NCI-H146 treated with DMSO at 0.1 percent for 48 hours (cell line): ENCODE data around the gene SPOUT1.
"Not testable (repeated sequence)": the region's sequence is repeated elsewhere in the genome, so short reads cannot be mapped to it uniquely, and the experiment has no call there.

Experiments used
- DNase-seq: peaks from one replicate; lab custom pipeline; 2025; ENCODE audit not compliant: unreplicated experiment; lab: John Stamatoyannopoulos, UW

The SPOUT1 gene

DNA sequence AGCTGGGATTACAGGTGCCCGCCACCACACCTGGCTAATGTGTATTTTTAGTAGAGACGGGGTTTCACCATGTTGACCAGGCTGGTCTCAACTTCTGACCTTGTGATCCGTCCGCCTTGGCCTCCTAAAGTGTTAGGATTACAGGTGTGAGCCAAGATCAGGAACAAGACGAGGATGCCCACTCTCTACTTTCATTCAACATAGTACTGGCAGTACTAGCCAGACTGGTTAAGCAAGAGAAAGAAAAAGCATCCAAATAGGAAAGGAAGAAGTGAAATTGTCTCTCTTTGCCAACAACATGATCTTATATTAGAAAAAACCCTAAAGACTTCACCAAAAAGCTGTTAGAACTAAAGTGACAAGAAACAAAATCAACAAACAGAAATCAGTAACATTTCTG, 18.7 kb downstream of the SPOUT1 start:
- no peak for DNase-seq

DNA sequence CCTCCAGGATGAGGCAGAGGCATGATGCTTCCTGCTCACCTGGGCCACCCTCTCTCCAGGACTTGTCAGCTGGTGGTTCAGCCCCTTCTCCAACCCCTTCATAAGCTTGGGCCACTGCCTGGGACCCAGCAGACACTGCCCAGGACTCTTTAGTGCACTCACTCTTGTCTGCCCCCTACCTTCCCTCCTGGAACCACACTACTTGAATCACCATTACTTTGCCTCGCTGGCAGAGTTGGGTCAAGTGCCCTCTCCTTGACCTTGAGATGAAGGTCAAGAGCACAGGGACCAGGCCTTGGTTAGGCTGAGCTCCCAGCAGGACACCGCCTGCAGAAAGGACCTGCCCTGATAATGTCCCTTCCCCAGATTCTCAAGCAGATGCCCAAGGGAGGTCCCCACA, 19.8 kb downstream of the SPOUT1 start:
- DNase-seq, result no peak

DNA sequence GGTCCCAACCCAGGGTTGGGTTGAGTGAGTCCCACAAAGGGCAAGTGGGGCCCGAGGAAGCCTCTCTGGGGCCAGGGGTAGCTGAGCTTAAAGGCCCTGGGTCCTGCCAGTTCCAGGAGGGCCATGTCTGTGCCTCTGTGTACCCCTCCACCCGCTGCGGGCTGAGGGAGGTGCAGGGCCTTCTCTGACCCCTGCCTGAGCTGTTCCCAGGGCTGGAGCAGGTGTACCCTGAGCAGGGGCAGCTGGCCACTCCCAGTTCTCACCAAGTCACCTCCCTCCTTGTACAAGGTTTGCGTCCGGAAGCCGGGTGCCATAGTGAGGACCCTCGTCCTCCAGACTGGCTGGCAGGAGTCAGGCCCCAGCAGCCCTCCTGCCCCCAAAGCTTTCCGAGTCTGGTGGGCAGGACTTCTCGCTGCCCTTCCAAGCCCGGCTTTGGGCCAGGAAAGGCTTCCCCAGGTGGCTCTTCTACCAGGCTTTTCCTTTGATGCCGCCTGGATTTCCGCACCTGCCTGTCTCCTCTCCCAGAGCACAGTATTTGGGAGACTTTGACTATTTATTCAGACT, 20.5 kb downstream of the SPOUT1 start:
- no peak for DNase-seq

- DNase-seq, result no peak
These were observed 21.1 kb downstream of the SPOUT1 start for GRCh38 chr9:128808543-128808942.

DNA sequence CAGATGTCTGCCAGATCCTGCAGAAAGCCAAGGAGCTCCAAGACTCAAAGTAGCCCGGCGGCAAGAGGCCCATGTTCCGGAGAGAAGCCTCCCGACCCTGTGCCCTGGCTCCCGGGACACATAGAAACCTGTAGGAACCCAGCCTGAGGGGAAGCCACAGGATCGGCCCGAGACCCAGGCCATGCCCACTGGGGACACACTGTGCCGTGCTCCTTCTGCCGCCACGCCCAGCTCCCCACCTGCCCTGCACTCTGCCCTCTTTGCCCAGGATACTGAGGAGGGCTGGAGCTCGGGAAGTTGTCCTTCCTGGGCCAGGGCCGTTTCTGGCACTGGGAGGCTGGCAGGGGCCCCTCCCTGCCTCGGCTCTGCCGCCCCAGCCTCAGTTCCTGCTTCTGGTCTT, 21.8 kb downstream of the SPOUT1 start:
- DNase-seq, result no peak

DNA sequence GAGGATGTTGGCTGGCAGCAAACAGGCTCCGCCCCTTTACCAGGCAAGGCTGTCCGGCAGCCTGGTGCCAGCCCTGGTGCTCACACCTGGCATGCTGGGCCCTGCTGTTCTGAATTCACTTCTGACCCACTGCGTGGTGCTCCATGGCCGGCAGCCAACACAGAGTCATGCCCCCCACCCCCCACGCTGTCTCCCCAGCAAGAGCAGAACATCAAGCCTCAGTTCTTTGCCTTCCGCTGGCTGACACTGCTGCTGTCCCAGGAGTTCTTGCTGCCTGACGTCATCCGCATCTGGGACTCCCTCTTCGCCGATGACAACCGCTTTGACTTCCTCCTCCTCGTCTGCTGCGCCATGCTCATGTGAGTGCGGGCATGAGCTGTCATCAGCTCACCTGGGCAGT, 23.9 kb downstream of the SPOUT1 start:
- DNase-seq, result no peak

DNA sequence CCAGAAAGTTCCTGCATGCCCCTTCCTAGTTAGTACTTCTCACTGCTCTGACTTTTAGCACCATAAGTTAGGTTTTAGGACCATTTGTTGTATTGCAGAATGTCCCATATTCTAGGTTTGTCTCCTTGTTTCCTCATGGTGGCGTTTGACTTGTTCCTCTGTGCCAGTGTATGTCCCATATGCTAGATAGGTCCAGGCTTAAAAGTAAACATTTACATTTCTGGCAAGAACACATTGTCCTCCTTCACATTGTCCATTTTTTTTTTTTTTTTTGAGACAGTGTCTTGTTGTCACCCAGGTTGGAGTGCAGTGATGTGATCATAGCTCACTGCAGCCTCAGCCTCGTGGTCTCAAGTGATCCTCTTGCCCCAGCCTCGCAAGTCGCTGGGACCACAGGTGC, 27.1 kb downstream of the SPOUT1 start:
- no peak for DNase-seq

GRCh38 chr9:128800061-128800460, 29.5 kb downstream of the SPOUT1 start:
- no peak for DNase-seq

- DNase-seq, result no peak
These were observed 30.7 kb downstream of the SPOUT1 start for GRCh38 chr9:128798896-128799295.

DNA sequence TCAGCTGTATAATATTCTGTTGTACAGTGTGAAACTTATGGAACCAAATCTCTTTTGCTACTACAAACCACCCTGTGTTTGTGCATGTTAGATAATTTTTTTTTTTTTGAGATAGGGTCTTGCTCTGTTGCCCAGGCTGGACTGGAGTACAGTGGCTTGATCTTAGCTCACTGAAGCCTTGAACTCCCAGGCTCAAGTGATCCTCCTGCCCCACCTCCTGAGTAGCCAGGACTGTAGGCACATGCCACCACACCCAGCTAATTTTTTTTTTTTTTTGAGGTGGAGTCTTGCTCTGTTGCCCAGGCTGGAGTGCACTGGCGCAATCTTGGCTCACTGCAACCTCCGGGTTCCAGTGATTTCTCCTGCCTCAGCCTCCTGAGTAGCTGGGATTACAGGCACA, 34.6 kb downstream of the SPOUT1 start:
- DNase-seq, result not testable (repeated sequence)

- no peak for DNase-seq
These were observed 36.5 kb downstream of the SPOUT1 start for GRCh38 chr9:128792978-128793686.

DNA sequence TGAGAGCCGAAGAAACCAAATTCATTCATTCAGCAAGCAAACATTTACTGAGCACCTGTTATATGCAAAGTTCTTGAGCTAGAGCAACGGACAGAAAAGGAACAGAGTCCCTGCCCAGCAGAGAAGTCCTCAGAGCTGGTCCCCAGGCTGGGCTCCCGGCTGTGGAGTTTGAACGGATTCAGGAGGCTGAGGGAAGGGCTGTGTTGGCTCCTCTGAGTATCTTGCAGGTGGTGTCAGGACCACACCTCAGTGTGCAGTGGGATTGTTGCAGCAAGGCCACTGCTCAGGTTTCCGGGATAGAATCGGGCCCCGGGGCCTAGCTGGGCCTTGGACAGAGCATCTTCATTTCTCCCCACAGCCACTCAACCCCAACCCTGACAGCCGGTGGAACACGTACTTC, 37.5 kb downstream of the SPOUT1 start:
- DNase-seq, result no peak

- no peak for DNase-seq
These were observed 39.1 kb downstream of the SPOUT1 start for GRCh38 chr9:128790536-128790935.

GRCh38 chr9:128788445-128788844, 41.1 kb downstream of the SPOUT1 start:
- DNase-seq, result no peak

GRCh38 chr9:128787659-128788058, 41.9 kb downstream of the SPOUT1 start:
- no peak for DNase-seq

- DNase-seq, result peak; percentile 63
These were observed 42.7 kb downstream of the SPOUT1 start, which contains the start of gene TBC1D13 for GRCh38 chr9:128786681-128787601. TSS of gene TBC1D13 (plus strand) at chr9:128787253. CDS start at chr9:128787354, 101 bp downstream.

GRCh38 chr9:128785427-128785826, 44.2 kb downstream of the SPOUT1 start:
- DNase-seq, result no peak

DNA sequence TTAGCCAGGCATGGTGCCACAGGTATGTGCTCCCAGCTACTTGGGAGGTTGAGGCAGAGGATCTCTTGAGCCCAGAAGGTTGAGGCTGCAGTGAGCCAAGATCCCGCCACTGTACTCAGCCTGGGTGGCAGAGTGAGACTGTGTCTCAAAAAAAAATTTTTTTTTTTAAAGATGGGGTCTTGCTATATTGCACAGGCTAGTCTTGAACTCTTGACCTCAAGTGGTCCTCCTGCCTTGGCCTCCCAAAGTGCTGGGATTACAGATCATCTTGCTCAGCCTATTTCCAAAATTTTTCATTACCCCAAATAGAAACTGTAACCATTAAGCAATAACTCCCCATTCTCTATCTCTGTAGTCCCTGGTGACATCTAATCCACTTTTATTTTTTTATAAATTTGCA, 46.9 kb downstream of the SPOUT1 start:
- no peak for DNase-seq

DNA sequence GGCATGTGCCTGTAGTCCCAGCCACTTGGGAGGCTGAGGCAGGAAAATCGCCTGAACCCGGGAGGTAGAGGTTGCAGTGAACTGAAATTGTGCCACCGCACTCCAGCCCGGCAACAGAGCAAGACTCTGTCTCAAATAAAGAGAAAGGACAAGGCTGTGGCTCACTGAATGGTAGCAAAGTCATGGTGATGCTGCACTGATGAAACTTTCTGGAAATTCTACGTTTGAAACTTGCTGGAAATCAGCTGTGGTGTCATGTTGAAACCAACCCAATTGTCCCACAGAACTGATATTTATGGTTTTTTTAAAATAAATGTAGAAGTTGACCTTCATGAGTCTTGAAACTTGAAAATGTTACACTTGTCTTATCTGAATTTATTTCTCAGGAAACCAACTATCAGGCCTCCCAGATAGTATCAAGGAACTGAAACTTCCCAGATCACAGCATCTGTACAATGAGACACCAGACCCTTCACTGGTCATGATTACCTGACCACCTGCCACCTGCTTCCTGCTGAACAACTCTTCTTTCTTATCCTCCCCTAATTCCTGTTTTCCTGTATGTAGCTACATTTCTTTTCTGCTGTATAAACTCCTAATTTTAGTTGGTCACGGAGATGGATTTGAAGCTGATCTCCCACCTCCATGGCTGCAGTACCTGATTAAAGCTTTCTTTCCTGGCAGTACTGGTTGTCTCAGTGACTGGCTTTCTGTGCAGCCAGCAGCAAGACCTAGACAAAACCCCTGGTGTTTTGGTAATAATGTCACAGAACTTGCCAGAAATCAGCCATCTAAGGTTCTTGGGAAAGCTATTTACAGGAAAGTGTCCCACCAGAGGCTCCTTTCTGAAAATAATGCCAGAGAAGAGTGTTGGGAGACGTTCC, 48.2 kb downstream of the SPOUT1 start:
- DNase-seq, result no peak

DNA sequence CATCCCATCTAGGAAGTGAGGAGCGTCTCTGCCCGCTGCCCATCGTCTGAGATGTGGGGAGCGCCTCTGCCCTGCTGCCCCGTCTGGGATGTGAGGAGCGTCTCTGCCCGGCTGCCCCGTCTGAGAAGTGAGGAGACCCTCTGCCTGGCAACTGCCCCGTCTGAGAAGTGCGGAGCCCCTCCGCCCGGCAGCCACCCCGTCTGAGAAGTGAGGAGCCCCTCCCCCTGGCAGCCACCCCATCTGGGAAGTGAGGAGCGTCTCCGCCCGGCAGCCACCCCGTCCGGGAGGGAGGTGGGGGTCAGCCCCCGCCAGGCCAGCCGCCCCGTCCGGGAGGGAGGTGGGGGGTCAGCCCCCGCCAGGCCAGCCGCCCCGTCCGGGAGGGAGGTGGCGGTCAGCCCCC, 49.5 kb downstream of the SPOUT1 start:
- not testable (repeated sequence) for DNase-seq

DNA sequence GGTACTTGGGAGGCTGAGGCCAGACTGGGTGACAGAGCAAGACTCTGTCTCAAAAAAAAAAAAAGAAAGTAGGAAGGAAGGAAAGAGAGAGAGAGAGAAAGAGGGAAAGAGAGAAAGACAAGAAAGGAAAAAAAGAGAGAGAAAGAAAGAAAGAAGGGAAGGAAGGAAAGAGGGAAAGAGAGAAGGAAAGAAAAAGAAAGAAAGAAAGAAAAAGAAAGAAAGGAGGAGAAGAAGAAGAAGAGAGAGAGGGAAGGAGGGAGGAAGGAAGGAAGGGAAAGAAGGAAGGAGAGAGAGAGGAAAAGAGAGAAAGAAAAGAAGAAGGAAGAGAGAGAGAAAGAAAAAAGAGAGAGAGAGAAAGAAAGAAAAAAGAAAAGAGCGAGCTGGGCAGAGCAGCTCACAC, 54.8 kb downstream of the SPOUT1 start:
- DNase-seq, result no peak
